GM18502 (cell line): ENCODE data around the gene EPB42.

Experiments used
- ATAC-seq: cut with Tn5 transposase; IDR thresholded peaks from one replicate; pipeline ENCODE4 v1.9.1; 2021; ENCODE audit warnings: mild to moderate bottlenecking; ENCODE audit not compliant: unreplicated experiment, poor library complexity

Gene EPB42

DNA sequence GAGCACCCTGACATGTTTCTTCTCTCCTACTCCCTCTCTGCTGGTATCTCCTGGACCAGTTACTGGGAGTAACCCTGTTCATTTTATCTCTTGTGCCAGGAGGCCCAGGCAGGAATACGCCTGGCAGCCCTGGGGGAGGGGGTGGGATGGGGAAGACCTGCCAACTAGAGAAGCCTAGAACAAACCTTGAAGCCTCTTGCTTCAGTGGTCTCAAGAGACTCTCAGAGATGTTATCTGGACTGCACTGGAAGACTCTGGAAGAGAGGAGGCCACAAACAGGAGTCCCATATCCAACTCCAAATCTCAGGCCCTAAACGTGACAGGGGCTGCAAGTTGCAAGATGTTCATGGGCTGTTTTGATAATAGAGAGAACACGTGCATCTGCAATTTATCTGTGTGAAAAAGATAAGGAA, at the start of gene EPB42:
TSS of gene EPB42 (minus strand) at position 28 of the 413 bp plus-strand sequence. CDS start 193 bp downstream, outside the sequence.
- ATAC-seq: no peak

DNA sequence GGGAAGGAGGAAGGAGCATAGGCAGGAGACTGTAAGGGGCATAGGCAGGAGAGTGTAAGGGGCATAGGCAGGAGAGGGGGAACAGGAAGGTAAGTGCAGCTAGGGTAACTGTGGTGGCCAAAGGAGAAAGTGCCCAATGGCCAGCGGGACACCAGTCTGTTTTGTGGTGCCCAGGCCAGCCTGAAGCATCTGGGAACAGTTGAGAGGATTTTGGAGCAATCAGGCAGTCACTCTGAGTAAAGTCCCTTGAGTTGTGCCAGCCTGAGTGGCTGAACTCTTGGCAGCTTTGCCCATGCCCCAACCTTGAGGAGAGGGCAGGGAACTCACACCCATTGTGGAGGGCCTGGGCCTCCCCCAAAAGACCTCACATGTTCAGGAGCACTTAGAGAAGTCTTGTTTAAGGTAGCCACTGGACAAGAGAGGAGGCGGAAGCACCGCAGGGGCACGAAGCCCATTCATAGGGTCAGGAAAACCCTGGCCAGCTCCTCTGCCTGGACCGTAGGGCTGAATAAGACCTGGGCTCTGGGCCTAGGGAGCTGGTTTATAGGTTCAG, 49.4 kb upstream of the EPB42 start:
- no peak for ATAC-seq

DNA sequence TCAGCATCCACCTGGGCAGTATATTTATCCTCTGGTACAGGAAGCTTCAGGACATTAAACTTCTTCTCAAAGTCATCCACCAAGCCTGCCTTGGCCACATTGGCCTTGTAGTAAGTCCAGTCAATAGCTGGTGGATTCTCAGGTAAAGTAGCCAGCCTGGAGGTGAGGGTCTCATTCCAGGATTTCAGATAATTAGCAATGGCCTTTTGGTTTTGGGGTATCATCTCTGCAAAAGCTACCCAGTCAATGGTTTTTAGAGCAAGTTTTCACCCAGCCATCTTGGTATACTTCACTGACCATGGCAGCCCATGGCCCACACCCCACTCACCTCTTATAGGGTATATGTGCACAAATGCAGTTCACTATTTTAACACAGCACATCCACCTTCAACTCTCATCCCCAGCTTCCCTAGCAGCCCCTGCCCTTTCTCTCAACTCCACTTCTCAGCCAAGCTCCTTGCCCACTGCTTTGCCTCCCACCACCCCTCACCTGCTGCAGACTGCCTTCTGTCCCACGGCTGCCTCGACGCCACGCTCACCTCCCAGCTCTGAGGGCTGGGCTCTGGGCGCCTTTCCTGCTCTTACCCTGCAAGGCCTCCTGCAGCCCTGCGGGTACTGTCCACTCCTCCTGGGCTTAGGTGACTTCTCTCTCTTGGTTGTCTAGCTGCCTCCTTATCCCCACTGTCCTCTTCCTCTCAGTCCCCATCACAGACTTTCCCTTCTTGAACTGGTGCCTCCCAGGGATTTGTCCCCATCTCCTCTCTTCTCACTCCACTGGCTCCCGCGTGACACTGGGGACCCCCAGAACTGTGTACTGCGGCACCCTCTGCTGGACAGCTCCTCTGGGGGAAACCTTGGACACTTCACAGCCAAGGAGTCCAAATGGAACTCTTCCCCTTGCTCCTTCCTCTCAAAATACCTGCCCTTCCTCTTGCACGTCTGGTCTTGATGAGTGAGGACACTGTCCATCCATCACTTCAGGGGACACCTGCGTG, 47.6 kb upstream of the EPB42 start:
- no peak for ATAC-seq

DNA sequence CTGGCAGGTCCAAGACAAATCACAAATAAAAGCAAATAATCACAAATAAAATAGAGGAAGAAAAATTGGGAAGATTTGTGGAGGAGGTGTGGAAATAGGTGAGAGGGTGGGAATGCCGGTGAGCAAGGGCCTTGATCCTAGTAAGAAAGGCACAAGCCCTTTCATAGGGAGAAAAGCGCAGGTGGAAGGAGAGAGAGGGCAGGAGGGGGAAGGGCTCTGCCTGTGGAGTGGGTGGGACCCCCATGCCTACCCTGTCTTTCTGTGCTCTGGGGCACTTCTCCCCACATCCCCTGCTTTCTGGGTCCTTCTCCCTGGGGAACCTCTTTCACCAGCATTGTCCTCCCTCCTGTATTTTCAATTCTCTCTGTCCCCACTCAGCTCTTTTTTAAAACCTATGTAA, 46.6 kb upstream of the EPB42 start:
- no peak for ATAC-seq

DNA sequence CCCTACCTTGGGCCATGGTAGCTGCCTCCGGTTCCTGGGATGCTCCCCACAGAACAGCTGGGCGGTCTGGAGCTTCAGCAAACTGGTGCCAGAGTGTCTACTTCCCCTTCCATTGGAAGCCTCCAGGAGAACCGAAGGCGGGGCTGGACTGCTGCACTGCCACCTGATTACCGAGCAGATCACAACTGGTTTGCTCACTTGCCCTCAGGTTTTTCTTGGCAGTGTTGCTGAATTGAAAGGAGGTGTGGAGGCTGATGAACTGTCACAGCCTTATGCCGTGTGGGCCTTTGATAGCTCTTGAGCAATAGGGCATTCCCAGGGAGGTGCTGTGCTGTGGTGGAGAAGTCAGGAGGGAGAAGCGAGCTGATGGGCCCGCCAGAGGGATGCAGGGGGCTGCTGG, 46.0 kb upstream of the EPB42 start, which contains the start of gene TGM5:
TSS of gene TGM5 (minus strand) at position 95 of the 400 bp plus-strand sequence. CDS start at position 16, 79 bp downstream.
- no peak for ATAC-seq

DNA sequence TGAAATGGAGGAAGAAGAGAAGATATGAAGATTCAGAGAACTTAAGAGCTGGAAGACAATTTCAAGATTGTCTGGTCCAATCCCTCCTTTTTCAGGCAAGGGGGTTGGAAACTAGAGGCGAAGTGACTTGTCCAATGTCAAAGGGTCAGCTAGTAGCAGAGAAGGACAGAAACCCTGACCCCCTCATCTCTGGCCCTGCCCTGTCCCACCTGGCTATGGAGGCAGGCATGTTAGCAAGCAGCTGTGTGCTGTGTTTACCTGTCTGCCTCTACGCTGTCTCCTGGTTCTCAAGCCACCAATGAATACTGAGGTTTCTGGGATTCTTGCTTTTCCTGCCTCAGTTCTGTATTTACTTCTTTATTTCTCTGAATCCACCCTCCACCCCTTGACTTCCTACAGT, 45.6 kb upstream of the EPB42 start:
- no peak for ATAC-seq

DNA sequence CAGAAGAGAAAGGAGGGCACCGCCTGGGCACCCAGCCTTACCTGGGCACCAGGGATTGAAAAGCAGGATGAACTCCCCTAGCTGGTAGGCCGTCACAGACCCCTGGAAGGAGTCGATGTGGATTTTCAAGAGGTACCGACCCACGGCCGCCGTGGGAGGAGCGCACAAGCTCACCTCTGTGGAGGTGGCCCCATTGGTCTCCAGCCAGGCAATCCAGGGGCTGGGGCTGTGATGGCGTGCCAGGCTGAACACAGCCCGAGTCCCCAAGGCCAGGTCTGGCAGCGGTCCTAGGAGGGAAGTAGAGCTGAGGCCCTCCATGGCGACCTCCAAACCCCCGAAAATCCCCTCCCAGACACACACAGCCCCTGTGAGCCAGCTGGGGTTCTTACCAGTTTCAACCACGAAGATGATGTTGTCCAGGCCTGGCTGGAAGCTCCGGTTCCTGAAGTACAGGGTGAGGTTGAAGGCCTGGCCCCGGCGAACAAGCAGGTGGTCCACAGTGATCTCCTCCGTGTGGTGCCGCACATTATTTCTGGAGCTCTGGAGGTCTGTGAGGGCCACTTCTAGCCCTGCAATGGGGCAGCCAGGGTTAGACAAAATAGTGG, 39.3 kb upstream of the EPB42 start:
- ATAC-seq: no peak

DNA sequence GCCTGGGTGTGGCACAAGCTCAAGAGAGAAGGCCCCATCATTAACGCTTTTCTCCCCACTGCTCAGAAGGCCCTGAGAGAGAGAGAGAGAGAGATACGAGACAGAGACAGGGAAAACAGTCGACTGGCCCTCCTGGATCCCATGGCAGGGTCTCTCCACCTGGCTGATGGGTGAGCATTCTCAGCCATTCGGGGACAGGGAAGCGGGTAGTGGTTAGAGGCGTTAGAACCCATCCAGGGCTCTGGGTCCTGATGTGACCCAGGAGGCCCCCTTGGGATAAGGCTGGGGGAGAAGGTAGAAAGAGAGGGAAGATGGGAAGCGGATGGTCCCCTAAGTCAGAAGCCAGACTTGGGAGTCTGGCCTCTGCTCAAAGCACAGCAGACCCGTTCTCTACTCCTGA, 38.0 kb upstream of the EPB42 start:
- ATAC-seq: no peak

DNA sequence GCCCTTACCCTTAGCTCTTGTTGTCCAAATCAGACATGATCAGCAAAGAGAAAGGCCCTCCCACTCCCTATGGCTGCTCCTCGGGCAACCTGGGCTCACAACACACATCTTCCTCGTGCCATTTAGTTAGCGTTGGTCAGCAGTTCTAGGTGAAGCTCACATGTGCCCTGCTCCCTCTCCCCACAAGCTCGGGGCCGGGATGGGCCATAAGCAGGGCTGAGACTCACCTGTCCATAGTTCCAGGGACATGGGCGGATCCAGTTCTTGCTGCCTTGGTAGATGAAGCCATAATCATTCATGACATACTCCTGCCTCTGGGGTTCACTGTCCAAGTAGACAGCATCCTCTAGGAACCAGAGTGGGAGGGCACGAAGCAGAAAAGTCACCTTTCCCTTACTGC, 35.5 kb upstream of the EPB42 start:
- no peak for ATAC-seq

DNA sequence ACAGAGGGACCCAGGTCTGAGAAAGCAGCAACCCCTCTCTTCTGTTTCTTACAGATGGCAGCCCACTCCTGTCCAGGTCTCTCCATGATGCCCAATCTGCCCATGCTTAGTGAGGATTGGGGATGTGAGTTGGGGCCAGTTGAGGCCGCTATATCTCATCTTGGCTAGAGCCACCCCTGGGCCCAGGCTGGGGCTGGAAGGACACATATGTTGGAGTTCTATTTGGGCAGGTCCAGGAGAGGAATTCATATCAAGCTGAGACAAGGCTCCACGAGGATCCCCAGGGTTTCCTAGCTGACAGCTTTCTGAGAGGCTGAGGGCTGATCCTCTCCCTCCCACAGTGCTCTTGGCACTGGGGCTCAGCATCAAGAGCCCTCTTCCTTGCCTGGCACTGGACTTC, 34.6 kb upstream of the EPB42 start:
- no peak for ATAC-seq

DNA sequence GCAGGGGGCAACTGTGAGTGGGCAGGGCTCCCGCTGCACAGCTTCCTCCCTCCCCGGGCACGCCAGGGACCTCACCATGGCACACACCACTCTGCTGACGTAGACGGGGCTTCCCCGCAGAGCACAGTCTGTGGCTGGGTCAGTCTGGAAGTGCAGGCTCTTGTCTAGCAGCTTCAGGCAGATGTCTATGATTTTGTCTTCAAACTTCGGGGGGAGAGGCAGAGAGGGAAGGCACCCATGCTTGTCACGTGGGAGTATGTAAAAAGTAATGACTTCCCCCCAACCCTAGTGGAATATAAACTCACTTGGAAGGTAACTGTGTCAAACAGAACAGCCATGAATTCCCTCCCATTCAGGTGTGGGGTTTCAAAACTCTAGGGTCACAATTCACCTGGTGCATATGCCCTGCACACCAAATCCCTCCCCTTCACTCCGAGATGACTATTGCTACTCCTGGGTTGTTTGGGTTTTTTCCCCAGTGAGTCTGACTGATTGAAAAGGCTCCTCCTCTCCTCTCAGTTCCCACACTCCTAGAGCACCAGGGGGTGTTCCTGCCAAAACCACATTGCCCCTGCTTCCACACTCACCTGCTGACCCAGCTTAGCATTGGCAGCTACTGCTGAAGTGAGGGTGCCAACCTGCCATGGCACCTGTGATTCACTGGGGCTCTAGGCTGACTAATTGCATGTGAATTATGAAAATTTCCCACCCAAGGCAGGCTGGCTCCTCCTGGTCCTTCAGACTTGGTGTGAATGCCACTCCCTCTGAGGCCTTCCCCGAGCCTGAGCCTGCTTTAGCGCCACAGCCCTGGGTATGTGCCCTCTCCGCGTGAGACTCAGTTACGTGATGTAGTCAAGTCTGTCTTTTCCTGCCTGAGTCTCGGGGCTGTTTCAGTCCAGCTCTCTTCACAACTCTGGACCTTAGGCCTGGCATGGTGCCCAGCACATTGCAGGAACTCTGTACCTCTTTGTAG, 32.9 kb upstream of the EPB42 start:
- peak; percentile 50 for ATAC-seq

DNA sequence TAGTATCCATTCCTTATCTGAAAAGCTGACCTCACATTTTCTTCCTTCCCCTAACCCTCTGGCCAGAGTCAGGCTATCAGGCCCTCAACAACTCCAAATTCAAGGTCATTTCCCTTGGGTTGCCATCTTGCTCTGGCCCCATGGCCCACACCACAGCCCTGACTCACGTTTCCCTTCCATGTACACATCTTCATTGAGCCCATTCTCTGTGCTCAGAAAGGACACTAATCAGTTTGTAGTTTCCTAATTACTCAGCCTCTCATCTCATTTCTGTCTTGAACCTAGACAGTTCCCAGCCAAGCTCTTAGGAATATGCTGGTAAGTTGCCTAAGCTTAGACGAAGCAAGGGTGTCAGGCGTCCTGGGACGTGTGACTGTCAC, 31.0 kb upstream of the EPB42 start:
- ATAC-seq: no peak

DNA sequence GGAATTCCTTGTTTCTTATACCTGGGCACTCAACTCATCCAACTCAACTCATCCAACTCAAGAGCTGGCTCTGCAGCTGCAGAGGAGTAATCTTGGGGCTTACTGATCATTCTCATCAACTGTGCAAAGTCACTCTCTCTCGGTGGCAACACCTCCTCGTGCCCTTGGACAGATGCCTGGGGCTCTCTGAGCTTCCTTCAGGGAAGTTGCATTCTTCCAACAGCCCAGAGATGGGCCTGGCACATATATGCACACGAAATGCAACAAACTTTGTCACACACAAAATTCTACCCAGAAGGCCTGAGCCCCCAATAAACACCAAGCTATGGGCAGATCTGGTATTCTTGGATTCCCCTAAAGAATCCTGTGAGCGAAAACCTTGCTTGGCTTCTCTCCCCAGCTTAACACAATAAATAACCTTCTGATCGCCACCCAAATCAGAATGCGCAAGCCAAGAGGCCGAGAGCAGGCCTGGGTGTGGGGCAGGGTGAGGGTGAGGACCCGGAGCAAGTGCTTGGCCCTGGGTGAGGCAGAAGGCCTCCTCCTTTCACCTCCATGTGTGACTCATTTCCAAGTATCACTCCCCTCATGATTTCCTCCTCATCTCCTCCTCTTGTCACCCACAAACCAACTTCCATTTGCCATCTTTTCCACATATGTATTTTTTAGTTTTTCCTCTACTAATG, 30.5 kb upstream of the EPB42 start:
- ATAC-seq: no peak

DNA sequence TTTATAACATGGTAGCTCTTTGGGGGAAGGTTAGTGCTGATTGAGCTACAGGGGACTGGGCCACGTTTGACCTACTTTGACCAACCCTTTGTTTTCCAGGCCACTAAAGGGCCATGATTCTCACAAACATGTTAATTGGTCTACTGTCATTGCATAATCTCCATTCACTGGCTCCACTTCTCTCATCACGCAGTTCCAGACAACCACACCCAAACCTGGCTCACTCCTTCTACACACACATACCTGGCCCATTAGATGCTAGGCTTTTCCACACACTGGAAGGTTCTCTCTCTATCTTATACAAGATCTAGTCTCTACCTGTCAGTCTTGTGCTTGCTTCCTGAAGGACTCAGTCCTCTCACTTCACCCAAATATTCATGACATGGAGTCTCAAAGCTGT, 30.0 kb upstream of the EPB42 start:
- no peak for ATAC-seq

DNA sequence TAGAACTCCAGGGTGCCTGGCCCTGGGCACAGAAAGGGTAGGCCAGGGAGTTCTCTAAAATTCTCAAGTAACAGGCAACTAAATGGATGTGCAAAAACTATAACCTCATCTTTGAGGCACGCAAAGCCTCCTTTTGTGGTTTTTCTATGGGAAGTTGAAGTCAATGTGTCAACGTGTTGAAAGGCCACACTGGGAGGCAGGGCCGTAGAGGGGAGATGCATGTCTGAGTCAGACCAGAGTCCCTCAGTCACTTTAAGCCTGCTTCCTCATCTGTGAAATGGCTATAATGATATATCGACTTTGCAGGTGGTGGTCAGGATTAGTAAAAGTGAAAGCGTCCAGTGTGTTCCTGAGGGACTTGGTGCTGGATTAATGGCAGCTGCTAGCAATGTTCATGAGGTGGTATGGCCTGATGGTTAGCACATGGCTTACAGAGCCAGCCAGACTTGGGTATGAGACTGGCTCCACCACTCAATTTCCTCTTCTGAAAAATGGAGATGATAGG, 28.9 kb upstream of the EPB42 start:
- no peak for ATAC-seq

DNA sequence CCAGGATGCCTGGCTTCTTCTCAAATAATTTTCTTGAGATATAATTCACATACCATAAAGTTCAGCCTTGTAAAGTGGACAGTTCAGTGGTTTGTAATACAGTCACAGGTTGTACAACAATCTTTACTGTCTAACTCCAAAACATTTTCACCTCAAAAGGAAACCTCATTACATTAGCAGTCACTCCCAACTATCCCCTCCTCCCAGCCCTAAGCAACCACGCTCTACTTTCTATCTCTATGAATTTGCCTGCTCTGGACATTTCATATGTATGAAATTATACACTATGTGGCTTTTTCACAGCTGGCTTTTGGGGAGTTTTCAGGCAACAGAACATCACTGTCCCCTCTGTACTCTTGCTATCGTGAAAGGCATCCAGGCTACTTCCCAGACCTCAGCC, 28.4 kb upstream of the EPB42 start:
- ATAC-seq: no peak

DNA sequence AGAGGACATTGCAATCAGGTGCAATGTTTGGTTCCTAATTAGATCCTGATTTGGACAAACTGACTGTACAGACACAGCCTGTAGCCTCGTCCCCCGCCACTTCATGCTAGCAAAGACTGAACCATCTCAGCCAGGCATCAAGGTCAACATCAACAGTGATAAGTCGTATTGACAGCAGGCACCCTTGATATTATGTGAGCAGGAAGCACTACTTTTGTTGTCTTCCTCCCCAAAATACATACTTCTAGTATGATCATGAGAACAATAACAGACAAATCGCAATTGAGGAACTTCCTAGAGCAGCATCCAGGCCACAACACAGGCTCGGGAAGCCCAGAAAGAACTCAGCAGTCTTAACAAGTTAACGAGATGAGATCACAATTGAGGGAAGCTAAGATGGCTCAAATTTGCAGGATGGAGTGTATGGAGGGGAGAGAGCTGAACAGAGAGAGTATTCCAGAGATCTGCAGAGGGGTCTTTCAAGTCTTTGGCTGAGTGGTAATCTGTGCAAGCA, 25.5 kb upstream of the EPB42 start:
- ATAC-seq: no peak

DNA sequence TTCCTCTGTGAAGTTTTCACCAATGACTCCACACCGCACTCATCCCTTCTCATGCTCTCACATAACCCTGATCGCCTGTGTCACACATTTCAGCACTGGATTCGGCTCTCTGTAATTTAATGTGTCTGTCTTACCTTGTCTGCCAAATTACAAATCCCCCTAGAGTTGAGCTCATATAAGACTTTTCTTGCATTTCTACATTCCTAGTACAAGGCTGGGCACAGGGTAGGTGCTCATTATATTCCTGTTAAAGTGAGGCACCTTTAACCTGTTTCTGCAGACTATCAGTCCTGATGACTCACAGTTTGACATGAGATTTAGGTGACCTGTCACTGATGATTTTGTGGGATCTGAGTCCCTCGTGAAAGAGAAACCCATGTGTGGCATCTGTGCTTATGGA, 23.3 kb upstream of the EPB42 start:
- ATAC-seq: no peak

DNA sequence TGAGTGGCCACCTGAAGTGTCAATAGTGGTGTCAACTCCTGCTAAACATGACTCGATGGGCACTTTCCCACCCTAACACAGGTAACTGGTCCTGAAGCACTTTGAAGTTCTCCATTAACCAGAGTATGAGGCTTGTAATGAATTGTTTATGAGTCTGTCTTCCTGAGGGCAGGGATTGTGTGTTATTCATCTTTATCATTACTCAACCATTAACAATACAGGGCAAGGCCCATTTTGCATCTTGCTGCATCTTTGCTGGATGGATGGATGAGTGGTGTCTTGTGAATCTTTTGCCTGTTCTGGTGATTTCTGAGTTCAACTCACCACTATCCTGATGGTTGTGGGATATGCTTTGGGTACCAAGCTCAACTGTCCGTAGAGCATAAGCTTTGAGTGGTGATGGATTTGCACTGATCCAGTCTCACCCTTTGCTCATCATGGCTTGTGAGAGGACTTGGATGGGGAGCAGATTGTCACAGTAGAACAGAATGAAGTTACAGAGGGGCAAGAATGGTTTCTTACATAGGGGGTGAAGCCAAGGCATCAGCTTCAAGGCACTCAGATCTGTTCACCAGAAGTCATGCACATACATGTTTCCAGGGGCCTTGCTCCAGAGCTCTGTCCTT, 22.3 kb upstream of the EPB42 start:
- no peak for ATAC-seq
